Neural progenitor cell (in vitro differentiated cells): ENCODE data around the gene SMARCC1. TPM values are rescaled to one million over a fixed set of nuclear protein-coding genes. Genes with fewer than 3 reads are reported as not detected.

Source experiments
- DNase-seq: peaks from one replicate; pipeline ENCODE4 v3.0.0-alpha.2; 2016; ENCODE audit warnings: low spot score
- H2AFZ ChIP-seq: fragments of 200-600 bp; sonication (generic); replicated peaks from 2 replicates; pipeline ENCODE4 v1.6.1; 2016; ENCODE audit warnings: antibody characterized with exemption
- H3F3A ChIP-seq: fragments of 200-600 bp; sonication (generic); 2 replicates; pipeline ENCODE4 v1.6.1; 2016; ENCODE audit warnings: antibody characterized with exemption, low read depth
- H3K27ac ChIP-seq: fragments of 200-600 bp; sonication (generic); 2 replicates; pipeline ENCODE4 v1.5.1; 2016; ENCODE audit warnings: mild to moderate bottlenecking
- H3K27me3 ChIP-seq: fragments of 200-600 bp; sonication (generic); 2 replicates; pipeline ENCODE4 v1.6.1; 2016; ENCODE audit warnings: mild to moderate bottlenecking, moderate library complexity
- H3K36me3 ChIP-seq: fragments of 200-600 bp; sonication (generic); 2 replicates; pipeline ENCODE4 v1.5.1; 2016
- H3K4me1 ChIP-seq: fragments of 200-600 bp; sonication (generic); 2 replicates; pipeline ENCODE4 v1.6.1; 2016; ENCODE audit warnings: mixed run types
- H3K4me2 ChIP-seq: fragments of 200-600 bp; sonication (generic); 2 replicates; pipeline ENCODE4 v1.6.1; 2016
- H3K4me3 ChIP-seq: fragments of 200-600 bp; sonication (generic); 2 replicates; pipeline ENCODE4 v1.5.1; 2016
- H3K79me2 ChIP-seq: fragments of 200-600 bp; sonication (generic); 2 replicates; pipeline ENCODE4 v1.6.1; 2016; ENCODE audit warnings: low read depth
- H3K9ac ChIP-seq: fragments of 200-600 bp; sonication (generic); 2 replicates; pipeline ENCODE4 v1.6.1; 2016
- H3K9me3 ChIP-seq: fragments of 200-600 bp; sonication (generic); 2 replicates; pipeline ENCODE4 v1.5.1; 2016; ENCODE audit warnings: low read depth
- H4K20me1 ChIP-seq: fragments of 200-600 bp; sonication (generic); 2 replicates; pipeline ENCODE4 v1.6.1; 2016; ENCODE audit warnings: low read depth
- H3K27ac Mint-ChIP-seq: 3 replicates; pipeline ENCODE4 v1.8.0; 2021; ENCODE audit warnings: mixed read lengths
- H3K27me3 Mint-ChIP-seq: 2 replicates; pipeline ENCODE4 v1.8.0; 2022; ENCODE audit warnings: low read depth, mild to moderate bottlenecking, inconsistent platforms, moderate library complexity, mixed read lengths; ENCODE audit not compliant: insufficient read depth
- H3K36me3 Mint-ChIP-seq: 3 replicates; pipeline ENCODE4 v1.8.0; 2021; ENCODE audit warnings: mixed read lengths
- H3K4me1 Mint-ChIP-seq: 3 replicates; pipeline ENCODE4 v1.8.0; 2021; ENCODE audit warnings: mixed read lengths
- H3K4me3 Mint-ChIP-seq: 3 replicates; pipeline ENCODE4 v1.8.0; 2021; ENCODE audit warnings: mild to moderate bottlenecking, moderate library complexity, mixed read lengths
- H3K9me3 Mint-ChIP-seq: 3 replicates; pipeline ENCODE4 v1.8.0; 2020; ENCODE audit warnings: mixed read lengths
- EZH2 ChIP-seq: fragments of 200-600 bp; sonication (generic); IDR thresholded peaks from 2 replicates; pipeline ENCODE4 v1.6.1; 2017; ENCODE audit warnings: antibody characterized with exemption, mild to moderate bottlenecking, moderate library complexity
- EZH2phosphoT487 ChIP-seq: fragments of 200-600 bp; sonication (generic); IDR thresholded peaks from 2 replicates; pipeline ENCODE4 v1.6.1; 2017; ENCODE audit warnings: antibody characterized with exemption
- total RNA-seq: library from RNA; depleted of rRNA; stranded (reverse); fragments of >200 nt; gene quantifications from 2 replicates; pipeline ENCODE4 v1.2.3, GENCODE V29; 2015; ENCODE audit warnings: low replicate concordance
- TF ChIP-seq, protein P1 (sequence below): fragments of 200-600 bp; sonication (generic); IDR thresholded peaks from 2 replicates; pipeline ENCODE4 v1.5.1; 2017; ENCODE audit warnings: antibody characterized with exemption, mild to moderate bottlenecking

SMARCC1 gene
- total RNA-seq, 1 donor from 2014 or later = 175 TPM

DNA sequence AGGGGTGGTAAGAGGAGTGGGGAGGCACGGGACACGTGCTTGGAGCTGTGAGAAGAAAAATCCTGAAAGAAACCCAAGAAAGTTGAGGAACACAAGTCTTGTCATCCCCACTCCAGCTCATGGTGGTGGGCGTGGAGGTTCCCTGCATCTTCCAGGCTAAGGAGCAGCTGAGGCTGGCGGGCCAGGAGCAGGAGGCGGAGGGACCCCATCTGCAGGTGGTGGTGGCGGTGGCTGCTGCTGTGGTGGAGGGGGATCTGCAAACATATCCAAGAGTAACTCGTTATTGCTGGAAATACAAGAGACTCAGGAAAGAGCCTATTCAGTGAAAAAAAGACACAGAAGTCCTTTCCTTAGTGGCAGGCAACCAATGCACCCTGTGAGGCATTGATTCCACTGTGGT is 193.6 kb downstream of the SMARCC1 start:
- Histone ChIP-seq H3F3A (peaks cover 44% of the 10 kb centered on the region), H3K4me2 (no peak overlapping the region), H3K4me3 (no peak overlapping the region), H4K20me1 (peaks cover 17% of the 10 kb centered on the region), H3K9me3 (no peaks in the 10 kb centered on the region), H3K4me1 (no peaks in the 10 kb centered on the region), H3K79me2 (peaks cover 9% of the 10 kb centered on the region), H3K27ac (no peak overlapping the region), H2AFZ (no peak overlapping the region), H3K27me3 (no peaks in the 10 kb centered on the region), H3K9ac (no peak overlapping the region), H3K36me3 (peaks cover 25% of the 10 kb centered on the region)
- no peak overlapping the region for H3K4me3 Mint-ChIP-seq
- TF ChIP-seq EZH2phosphoT487 (no peak), EZH2 (no peak)
- H3K4me1 Mint-ChIP-seq = no peaks in the 10 kb centered on the region
- no peak for DNase-seq
- H3K9me3 Mint-ChIP-seq = no peaks in the 10 kb centered on the region
- H3K27ac Mint-ChIP-seq = no peak overlapping the region
- peaks cover 4% of the 10 kb centered on the region for H3K27me3 Mint-ChIP-seq
- H3K36me3 Mint-ChIP-seq = peaks cover 58% of the 10 kb centered on the region

DNA sequence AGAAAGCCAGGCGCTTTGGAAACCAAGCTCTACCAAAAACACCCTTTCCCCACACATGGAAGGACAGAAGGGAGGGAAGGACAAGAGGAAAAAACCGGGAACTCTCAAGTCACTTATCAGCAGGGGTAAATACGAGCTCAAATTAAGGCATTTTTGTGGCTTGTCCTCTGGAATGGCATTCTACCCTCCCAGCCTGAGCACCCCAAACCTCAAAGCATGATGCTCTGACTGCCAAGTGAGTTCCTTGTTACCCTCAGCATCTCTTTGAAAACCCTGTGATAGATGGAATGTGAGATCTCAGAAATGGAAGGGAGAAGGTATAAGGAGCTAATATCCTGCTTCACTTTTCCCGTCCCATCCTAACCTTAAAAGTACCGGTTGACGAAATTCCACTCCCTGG is 194.9 kb downstream of the SMARCC1 start:
- TF ChIP-seq, protein P1, sequence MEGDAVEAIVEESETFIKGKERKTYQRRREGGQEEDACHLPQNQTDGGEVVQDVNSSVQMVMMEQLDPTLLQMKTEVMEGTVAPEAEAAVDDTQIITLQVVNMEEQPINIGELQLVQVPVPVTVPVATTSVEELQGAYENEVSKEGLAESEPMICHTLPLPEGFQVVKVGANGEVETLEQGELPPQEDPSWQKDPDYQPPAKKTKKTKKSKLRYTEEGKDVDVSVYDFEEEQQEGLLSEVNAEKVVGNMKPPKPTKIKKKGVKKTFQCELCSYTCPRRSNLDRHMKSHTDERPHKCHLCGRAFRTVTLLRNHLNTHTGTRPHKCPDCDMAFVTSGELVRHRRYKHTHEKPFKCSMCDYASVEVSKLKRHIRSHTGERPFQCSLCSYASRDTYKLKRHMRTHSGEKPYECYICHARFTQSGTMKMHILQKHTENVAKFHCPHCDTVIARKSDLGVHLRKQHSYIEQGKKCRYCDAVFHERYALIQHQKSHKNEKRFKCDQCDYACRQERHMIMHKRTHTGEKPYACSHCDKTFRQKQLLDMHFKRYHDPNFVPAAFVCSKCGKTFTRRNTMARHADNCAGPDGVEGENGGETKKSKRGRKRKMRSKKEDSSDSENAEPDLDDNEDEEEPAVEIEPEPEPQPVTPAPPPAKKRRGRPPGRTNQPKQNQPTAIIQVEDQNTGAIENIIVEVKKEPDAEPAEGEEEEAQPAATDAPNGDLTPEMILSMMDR = no peak
- peaks cover 53% of the 10 kb centered on the region for H3F3A ChIP-seq
- H3K27me3 ChIP-seq = no peaks in the 10 kb centered on the region
- no peak overlapping the region for H3K9ac ChIP-seq
- DNase-seq = no peak
- H3K9me3 ChIP-seq = no peaks in the 10 kb centered on the region
- H3K9me3 Mint-ChIP-seq = no peaks in the 10 kb centered on the region
- peaks cover 56% of the 10 kb centered on the region for H3K36me3 Mint-ChIP-seq
- H2AFZ ChIP-seq = no peak overlapping the region
- no peaks in the 10 kb centered on the region for H3K4me1 Mint-ChIP-seq
- no peaks in the 10 kb centered on the region for H3K4me1 ChIP-seq
- H3K4me2 ChIP-seq = no peak overlapping the region
- H3K4me3 Mint-ChIP-seq = no peak overlapping the region
- no peak overlapping the region for H3K27ac ChIP-seq
- no peak overlapping the region for H3K27ac Mint-ChIP-seq
- H3K4me3 ChIP-seq = no peak overlapping the region
- peaks cover 9% of the 10 kb centered on the region for H3K79me2 ChIP-seq
- peaks cover 4% of the 10 kb centered on the region for H3K27me3 Mint-ChIP-seq
- H4K20me1 ChIP-seq = peaks cover 17% of the 10 kb centered on the region
- H3K36me3 ChIP-seq = peaks cover 18% of the 10 kb centered on the region

GRCh38 chr3:47583320-47584075 is 198.2 kb downstream of the SMARCC1 start:
- Histone ChIP-seq H3K36me3 (peaks cover 10% of the 10 kb centered on the region), H3K4me3 (no peak overlapping the region), H3K4me2 (no peak overlapping the region), H2AFZ (no peak overlapping the region), H3K27ac (peak overlapping the region; percentile 31), H3K4me1 (peaks cover 7% of the 10 kb centered on the region), H3F3A (peaks cover 79% of the 10 kb centered on the region), H4K20me1 (no peaks in the 10 kb centered on the region), H3K9me3 (no peaks in the 10 kb centered on the region), H3K9ac (no peak overlapping the region), H3K27me3 (peaks cover 27% of the 10 kb centered on the region), H3K79me2 (no peaks in the 10 kb centered on the region)
- TF ChIP-seq EZH2 (no peak), EZH2phosphoT487 (no peak)
- TF ChIP-seq, protein P1 = no peak
- no peak for DNase-seq
- Mint-ChIP-seq H3K9me3 (no peaks in the 10 kb centered on the region), H3K4me3 (no peak overlapping the region), H3K4me1 (peaks cover 5% of the 10 kb centered on the region), H3K27me3 (peaks cover 8% of the 10 kb centered on the region), H3K27ac (no peak overlapping the region), H3K36me3 (peaks cover 33% of the 10 kb centered on the region)

DNA sequence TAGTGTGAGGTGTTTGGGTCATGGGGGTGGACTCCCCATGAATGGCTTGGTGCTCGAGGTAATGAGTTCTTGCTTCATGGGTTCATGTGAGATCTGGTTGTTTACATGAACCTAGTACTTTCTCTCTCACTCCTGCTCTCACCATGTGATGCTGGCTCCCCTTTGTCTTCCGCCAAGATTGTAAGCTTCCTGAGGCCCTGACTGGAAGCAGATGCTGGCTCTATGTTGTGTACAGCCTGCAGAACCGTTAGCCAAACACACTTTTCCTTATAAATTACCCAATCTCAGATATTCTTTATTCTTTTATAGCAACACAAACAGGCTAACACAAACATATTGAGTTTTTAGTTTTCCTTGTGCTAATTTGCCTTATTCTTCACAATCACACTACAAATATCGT is 199.9 kb downstream of the SMARCC1 start:
- H3K9me3 ChIP-seq = no peaks in the 10 kb centered on the region
- Mint-ChIP-seq H3K4me1 (peaks cover 9% of the 10 kb centered on the region), H3K27ac (no peak overlapping the region), H3K9me3 (no peaks in the 10 kb centered on the region), H3K27me3 (peaks cover 13% of the 10 kb centered on the region), H3K4me3 (no peak overlapping the region), H3K36me3 (peaks cover 23% of the 10 kb centered on the region)
- H3F3A ChIP-seq = peaks cover 79% of the 10 kb centered on the region
- no peak overlapping the region for H3K27ac ChIP-seq
- H2AFZ ChIP-seq = no peak overlapping the region
- H3K27me3 ChIP-seq = peaks cover 43% of the 10 kb centered on the region
- DNase-seq = no peak
- H3K36me3 ChIP-seq = no peaks in the 10 kb centered on the region
- H3K4me3 ChIP-seq = no peak overlapping the region
- TF ChIP-seq, protein P1 = no peak
- TF ChIP-seq EZH2 (no peak), EZH2phosphoT487 (no peak)
- no peak overlapping the region for H3K4me2 ChIP-seq
- H3K4me1 ChIP-seq = peaks cover 7% of the 10 kb centered on the region
- no peaks in the 10 kb centered on the region for H3K79me2 ChIP-seq
- no peak overlapping the region for H3K9ac ChIP-seq
- H4K20me1 ChIP-seq = no peaks in the 10 kb centered on the region
